CD4-positive, alpha-beta T cell (primary cell): ENCODE results near the gene GAPDH. TPM values are rescaled to one million over a fixed set of nuclear protein-coding genes. Genes with fewer than 3 reads are reported as not detected.

Source experiments
- ATAC-seq: fragments of 200-7000 bp; cut with Tn5 transposase; one replicate; pipeline ENCODE4 v1.10.0; 2022; ENCODE audit warnings: mild to moderate bottlenecking; ENCODE audit not compliant: poor library complexity
- CTCF ChIA-PET: fragments of 350-600 bp; sonication (Branson Sonifier 250); formaldehyde crosslinking; loops from one replicate; lab custom pipeline; 2021; ENCODE audit warnings: antibody characterized with exemption, inconsistent platforms; lab: Charles Lee
- POLR2A ChIA-PET: fragments of 350-600 bp; sonication (Branson Sonifier 250); formaldehyde crosslinking; loops from one replicate; lab custom pipeline; 2021; ENCODE audit warnings: antibody characterized with exemption, inconsistent platforms; lab: Charles Lee
- DNase-seq, 14 experiments: peaks; one replicate each; pipeline ENCODE4 v3.0.0-alpha.2; 2013 to 2020; ENCODE audit warnings: mixed read lengths in 2 of 14
- H3K27ac ChIP-seq, 2 donors: one replicate each; pipeline versions ENCODE4 v1.5.1 to v1.7.0; 2013; ENCODE audit warnings: low read length in 2 of 2, low read depth in 1 of 2, mild to moderate bottlenecking in 1 of 2
- H3K27me3 ChIP-seq, 2 experiments: 1 replicate in 1 of 2; 2 replicates in 1 of 2; pipeline versions ENCODE4 v1.6.1 to v1.7.0; 2013; ENCODE audit warnings: low read length in 2 of 2, control low read depth in 1 of 2, mild to moderate bottlenecking in 1 of 2, moderate library complexity in 1 of 2; ENCODE audit not compliant: insufficient read depth in 2 of 2, control insufficient read depth in 1 of 2
- H3K36me3 ChIP-seq: one replicate; pipeline ENCODE4 v1.6.1; 2013; ENCODE audit warnings: low read length, control low read depth; ENCODE audit not compliant: insufficient read depth
- H3K4me1 ChIP-seq: one replicate; pipeline ENCODE4 v1.6.1; 2013; ENCODE audit warnings: low read length, control low read depth; ENCODE audit not compliant: insufficient read depth
- H3K4me3 ChIP-seq: one replicate; pipeline ENCODE4 v1.5.1; 2013; ENCODE audit warnings: mild to moderate bottlenecking, low read length, moderate library complexity
- H3K9me3 ChIP-seq, 2 experiments: 1 replicate in 1 of 2; 2 replicates in 1 of 2; pipeline versions ENCODE4 v1.6.1 to v1.7.0; 2013; ENCODE audit warnings: low read length in 2 of 2, mild to moderate bottlenecking in 2 of 2, control low read depth in 1 of 2, moderate library complexity in 1 of 2; ENCODE audit not compliant: control insufficient read depth in 1 of 2, insufficient read depth in 1 of 2
- H3K27ac Mint-ChIP-seq: one replicate; pipeline ENCODE4 v1.8.0; 2020; ENCODE audit warnings: mixed read lengths
- H3K27me3 Mint-ChIP-seq: one replicate; pipeline ENCODE4 v1.8.0; 2021; ENCODE audit warnings: mixed read lengths
- H3K36me3 Mint-ChIP-seq: one replicate; pipeline ENCODE4 v1.8.0; 2021; ENCODE audit warnings: low read depth, mixed read lengths
- H3K4me1 Mint-ChIP-seq: one replicate; pipeline ENCODE4 v1.8.0; 2021; ENCODE audit warnings: low read depth, mixed read lengths
- H3K4me3 Mint-ChIP-seq: one replicate; pipeline ENCODE4 v1.8.0; 2020; ENCODE audit warnings: mild to moderate bottlenecking, mixed read lengths
- H3K9me3 Mint-ChIP-seq: one replicate; pipeline ENCODE4 v1.8.0; 2020; ENCODE audit warnings: mixed read lengths
- intact Hi-C, 2 experiments: fragments of 100-400 bp; cut with DNase I in 1 of 2; cut with micrococcal nuclease in 1 of 2; formaldehyde crosslinking; loops; one replicate each; pipeline versions ENCODE4 v1.15.1 to v1.9.0; 2023 to 2025; cut with DNase I, micrococcal nuclease
- total RNA-seq, 174 experiments: library from RNA in 2 of 174; stranded (reverse) in 2 of 174; gene quantifications; one replicate each; pipeline ENCODE4 v1.2.3 and lab custom pipeline; 2021 to 2026
- TF ChIP-seq, protein P1 (sequence below): fragments of 200-600 bp; IDR thresholded peaks from one replicate; pipeline ENCODE4 v1.8.0; 2022; ENCODE audit warnings: antibody characterized with exemption, mild to moderate bottlenecking

Gene GAPDH
- total RNA-seq, 2 experiments from 2014 or later: 498 to 508 TPM

DNA sequence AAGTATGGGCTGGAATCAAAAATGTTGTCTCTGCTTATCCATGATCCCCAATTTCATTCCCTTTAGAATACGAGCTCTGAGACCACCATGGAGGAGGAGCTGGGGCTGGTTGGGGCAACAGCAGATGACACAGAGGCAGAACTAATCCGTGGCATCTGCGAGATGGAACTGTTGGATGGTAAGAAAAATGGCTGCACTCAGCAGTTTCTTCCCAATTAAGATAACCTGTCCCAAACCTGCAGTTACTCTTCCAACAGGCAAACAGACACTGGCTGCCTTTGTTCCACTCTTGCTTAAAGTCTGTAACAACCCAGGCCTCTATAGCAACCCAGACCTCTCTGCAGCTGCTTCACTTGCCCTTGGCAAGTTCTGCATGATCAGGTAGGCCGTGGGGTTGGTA is 6.6 kb upstream of the GAPDH start:
- CTCF ChIA-PET: no interaction called here
- no peak for ATAC-seq

DNA sequence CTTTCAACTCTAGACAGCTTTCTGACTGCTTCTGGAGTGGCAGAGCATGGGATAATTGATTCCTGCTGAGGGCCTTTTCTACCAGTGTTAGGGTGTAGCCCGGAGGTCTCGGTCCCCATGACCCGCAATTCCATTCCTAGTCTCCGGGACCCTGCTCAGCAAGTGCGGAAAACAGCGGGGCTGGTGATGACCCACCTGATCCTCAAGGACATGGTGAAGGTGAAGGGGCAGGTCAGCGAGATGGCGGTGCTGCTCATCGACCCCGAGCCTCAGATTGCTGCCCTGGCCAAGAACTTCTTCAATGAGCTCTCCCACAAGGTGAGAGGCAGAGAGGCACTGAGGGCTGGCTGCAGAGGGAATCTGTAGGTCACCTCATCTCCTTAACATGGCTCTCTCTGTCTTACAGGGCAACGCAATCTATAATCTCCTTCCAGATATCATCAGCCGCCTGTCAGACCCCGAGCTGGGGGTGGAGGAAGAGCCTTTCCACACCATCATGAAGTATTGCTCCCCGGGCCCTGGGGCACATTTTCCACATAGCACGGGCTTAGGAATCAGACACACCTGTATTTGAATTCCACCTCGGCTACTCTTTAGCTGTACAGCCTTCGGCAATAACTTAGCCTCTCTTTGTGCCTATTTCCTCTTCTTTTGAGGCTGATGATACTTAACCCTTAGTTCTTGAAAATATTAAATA is 5.6 kb upstream of the GAPDH start:
- Mint-ChIP-seq H3K36me3 (peaks cover 87% of the 10 kb centered on the region), H3K27me3 (no peaks in the 10 kb centered on the region), H3K27ac (no peak overlapping the region), H3K9me3 (no peaks in the 10 kb centered on the region), H3K4me1 (peaks cover 18% of the 10 kb centered on the region), H3K4me3 (no peak overlapping the region)
- Histone ChIP-seq H3K9me3 (no peaks in the 10 kb centered on the region), H3K27me3 (no peaks in the 10 kb centered on the region), H3K4me3 (no peak overlapping the region), H3K27ac (no peak overlapping the region), H3K36me3 (peaks cover 75% of the 10 kb centered on the region), H3K4me1 (peaks cover 20% of the 10 kb centered on the region)
- DNase-seq (no peak), ATAC-seq (no peak)
- POLR2A ChIA-PET: no interaction called here
- CTCF ChIA-PET: no interaction called here
- TF ChIP-seq, protein P1, sequence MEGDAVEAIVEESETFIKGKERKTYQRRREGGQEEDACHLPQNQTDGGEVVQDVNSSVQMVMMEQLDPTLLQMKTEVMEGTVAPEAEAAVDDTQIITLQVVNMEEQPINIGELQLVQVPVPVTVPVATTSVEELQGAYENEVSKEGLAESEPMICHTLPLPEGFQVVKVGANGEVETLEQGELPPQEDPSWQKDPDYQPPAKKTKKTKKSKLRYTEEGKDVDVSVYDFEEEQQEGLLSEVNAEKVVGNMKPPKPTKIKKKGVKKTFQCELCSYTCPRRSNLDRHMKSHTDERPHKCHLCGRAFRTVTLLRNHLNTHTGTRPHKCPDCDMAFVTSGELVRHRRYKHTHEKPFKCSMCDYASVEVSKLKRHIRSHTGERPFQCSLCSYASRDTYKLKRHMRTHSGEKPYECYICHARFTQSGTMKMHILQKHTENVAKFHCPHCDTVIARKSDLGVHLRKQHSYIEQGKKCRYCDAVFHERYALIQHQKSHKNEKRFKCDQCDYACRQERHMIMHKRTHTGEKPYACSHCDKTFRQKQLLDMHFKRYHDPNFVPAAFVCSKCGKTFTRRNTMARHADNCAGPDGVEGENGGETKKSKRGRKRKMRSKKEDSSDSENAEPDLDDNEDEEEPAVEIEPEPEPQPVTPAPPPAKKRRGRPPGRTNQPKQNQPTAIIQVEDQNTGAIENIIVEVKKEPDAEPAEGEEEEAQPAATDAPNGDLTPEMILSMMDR: no peak
- intact Hi-C loops: no loop called here

More for the DNA sequence above, 6.6 kb upstream of the GAPDH start:
- H3K9me3 Mint-ChIP-seq: no peaks in the 10 kb centered on the region
- Histone ChIP-seq H3K27me3 (no peaks in the 10 kb centered on the region), H3K4me3 (no peak overlapping the region), H3K36me3 (peaks cover 85% of the 10 kb centered on the region), H3K9me3 (no peaks in the 10 kb centered on the region), H3K4me1 (peaks cover 10% of the 10 kb centered on the region), H3K27ac (no peak overlapping the region)
- POLR2A ChIA-PET: no interaction called here
- intact Hi-C loops: no loop called here
- no peak overlapping the region for H3K4me3 Mint-ChIP-seq
- TF ChIP-seq, protein P1: no peak
- no peaks in the 10 kb centered on the region for H3K27me3 Mint-ChIP-seq
- peaks cover 95% of the 10 kb centered on the region for H3K36me3 Mint-ChIP-seq
- no peak for DNase-seq
- H3K27ac Mint-ChIP-seq: no peak overlapping the region
- peaks cover 10% of the 10 kb centered on the region for H3K4me1 Mint-ChIP-seq

DNA sequence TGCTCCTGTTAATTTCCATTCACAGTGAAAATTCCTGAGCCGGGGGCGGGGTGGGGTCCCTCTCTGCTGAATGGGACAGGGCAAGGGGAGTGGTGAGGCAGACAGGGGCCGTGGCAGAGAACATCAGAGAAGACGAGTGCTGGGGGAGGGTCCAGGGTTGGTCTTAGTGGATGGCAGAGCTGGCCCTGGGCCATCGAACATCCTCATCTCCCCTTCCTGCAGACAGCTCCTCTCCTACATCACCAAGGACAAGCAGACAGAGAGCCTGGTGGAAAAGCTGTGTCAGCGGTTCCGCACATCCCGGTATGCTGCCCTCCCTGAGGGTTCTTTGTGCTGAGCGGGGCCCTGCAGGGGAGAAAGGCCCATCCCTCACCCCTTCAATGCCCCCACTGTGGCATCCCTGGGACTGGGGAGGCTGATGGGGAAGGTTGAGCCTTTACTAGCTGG is 5.0 kb upstream of the GAPDH start:
- DNase-seq (no peak), ATAC-seq (no peak)
- TF ChIP-seq, protein P1: no peak
- POLR2A ChIA-PET: no interaction called here
- Histone ChIP-seq H3K27ac (no peak overlapping the region), H3K36me3 (peaks cover 69% of the 10 kb centered on the region), H3K27me3 (no peaks in the 10 kb centered on the region), H3K9me3 (no peaks in the 10 kb centered on the region), H3K4me3 (no peak overlapping the region), H3K4me1 (peaks cover 26% of the 10 kb centered on the region)
- H3K4me3 Mint-ChIP-seq: no peak overlapping the region
- H3K4me1 Mint-ChIP-seq: peaks cover 23% of the 10 kb centered on the region
- intact Hi-C loops: no loop called here
- H3K27ac Mint-ChIP-seq: no peak overlapping the region
- no peaks in the 10 kb centered on the region for H3K27me3 Mint-ChIP-seq
- H3K36me3 Mint-ChIP-seq: peaks cover 85% of the 10 kb centered on the region
- CTCF ChIA-PET: no interaction called here
- H3K9me3 Mint-ChIP-seq: no peaks in the 10 kb centered on the region
